Measurements from ENCODE around the gene CTCFL.

DNA sequence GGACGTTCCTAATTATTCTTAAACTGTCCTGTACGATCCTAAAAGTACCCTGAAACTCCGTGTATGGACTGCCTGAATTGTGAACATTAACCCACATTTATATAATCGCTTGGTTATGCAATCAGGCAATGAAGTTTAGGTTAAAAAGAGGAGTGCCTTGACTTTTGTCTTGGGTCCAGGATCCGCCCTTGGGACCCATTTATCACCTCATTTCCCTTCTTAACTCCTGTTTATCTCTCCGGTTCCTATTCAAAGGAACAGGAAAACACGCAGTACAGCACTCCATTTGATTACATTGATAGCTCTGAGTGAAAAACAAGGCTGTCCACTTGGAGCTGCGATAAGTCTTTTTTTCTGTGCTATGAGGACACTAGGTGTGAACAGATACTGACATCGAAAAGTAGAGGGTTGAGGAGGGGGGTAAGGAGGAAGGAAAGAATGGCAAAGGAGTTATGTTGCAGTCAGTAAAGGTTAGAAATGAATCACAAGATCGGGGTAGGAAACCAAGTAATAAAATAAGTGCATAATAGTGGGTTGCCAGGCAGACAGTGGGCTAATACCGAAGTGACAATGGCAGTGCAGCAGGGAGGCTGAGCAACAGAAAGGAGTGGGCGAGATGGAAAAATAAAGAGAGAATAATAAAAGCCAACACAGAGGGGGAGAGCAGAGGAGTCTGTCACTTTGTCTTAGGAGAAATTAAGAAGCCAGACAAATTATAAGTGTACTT is 20.1 kb upstream of the CTCFL start:
- TF ChIP-seq, protein P1, sequence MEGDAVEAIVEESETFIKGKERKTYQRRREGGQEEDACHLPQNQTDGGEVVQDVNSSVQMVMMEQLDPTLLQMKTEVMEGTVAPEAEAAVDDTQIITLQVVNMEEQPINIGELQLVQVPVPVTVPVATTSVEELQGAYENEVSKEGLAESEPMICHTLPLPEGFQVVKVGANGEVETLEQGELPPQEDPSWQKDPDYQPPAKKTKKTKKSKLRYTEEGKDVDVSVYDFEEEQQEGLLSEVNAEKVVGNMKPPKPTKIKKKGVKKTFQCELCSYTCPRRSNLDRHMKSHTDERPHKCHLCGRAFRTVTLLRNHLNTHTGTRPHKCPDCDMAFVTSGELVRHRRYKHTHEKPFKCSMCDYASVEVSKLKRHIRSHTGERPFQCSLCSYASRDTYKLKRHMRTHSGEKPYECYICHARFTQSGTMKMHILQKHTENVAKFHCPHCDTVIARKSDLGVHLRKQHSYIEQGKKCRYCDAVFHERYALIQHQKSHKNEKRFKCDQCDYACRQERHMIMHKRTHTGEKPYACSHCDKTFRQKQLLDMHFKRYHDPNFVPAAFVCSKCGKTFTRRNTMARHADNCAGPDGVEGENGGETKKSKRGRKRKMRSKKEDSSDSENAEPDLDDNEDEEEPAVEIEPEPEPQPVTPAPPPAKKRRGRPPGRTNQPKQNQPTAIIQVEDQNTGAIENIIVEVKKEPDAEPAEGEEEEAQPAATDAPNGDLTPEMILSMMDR (IDR thresholded peaks at IDR 0.05) = no peak
- TF ChIP-seq POLR2A (IDR thresholded peaks at IDR 0.05) = no peak
